ENCODE measurements around the gene PLCB2. TPM values are rescaled to one million over a fixed set of nuclear protein-coding genes. Genes with fewer than 3 reads are reported as not detected.

PLCB2 gene
- total and polyA plus RNA-seq, 9 of the 15 experiments (the other 6 are each of a cell fraction or from before 2014, with no cell fraction given): 0.37 to 12.3 (median 8.0) TPM

GRCh38 chr15:40253167-40253790 lies 54.5 kb downstream of the PLCB2 start:
- H3K4me2 ChIP-seq (ENCODE audit: insufficient read depth, low read length): no peak overlapping the region
- H3K9me3 ChIP-seq (replicated peaks; ENCODE audit: control insufficient read depth, insufficient read depth, low read depth, low read length): no peaks in the 10 kb centered on the region
- ATAC-seq: no peak
- CTCF ChIA-PET (ENCODE audit: low intra/inter-chr PET ratio): interaction anchor here (0.6 kb wide), 1 partner anchor 640 kb away, joined by 4 read pairs; no protein-coding TSS in a partner anchor
- no peaks in the 10 kb centered on the region for H3K9me1 ChIP-seq (ENCODE audit: control insufficient read depth, insufficient read depth, low read length)
- peaks cover 2 to 22% of the 10 kb centered on the region in 2 experiments; a peak in 3 of 5 replicates for H3K27me3 ChIP-seq (ENCODE audit: control insufficient read depth in 2 of 2, insufficient read depth in 2 of 2, low read length in 2 of 2)
- intact Hi-C loops (cut with micrococcal nuclease): no loop called here
- H3K36me3 ChIP-seq (ENCODE audit: control insufficient read depth, insufficient read depth, low read length): no peaks in the 10 kb centered on the region
- BruUV-seq (replicated peaks): no TSS peak
- no peaks in the 10 kb centered on the region for H3K79me2 ChIP-seq (ENCODE audit: control insufficient read depth, insufficient read depth, low read length)
- POLR2A ChIA-PET: interaction anchor here (1.4 kb wide), 1 partner anchor 10 kb away, joined by 8 read pairs; no protein-coding TSS in a partner anchor
- H3K4me1 ChIP-seq (replicated peaks in 1 of 2; ENCODE audit: control insufficient read depth in 2 of 2, insufficient read depth in 2 of 2, low read length in 2 of 2): peaks cover 9 to 29% of the 10 kb centered on the region in 2 experiments; a peak in 4 of 5 replicates
- no peak for FAIRE-seq
- 0 out of 2 replicates have a peak, but pooled peaks cover 2% of the 10 kb centered on the region for H4K20me1 ChIP-seq (replicated peaks; ENCODE audit: control insufficient read depth, insufficient read depth, low read length)
- H3K27ac ChIP-seq (ENCODE audit: extremely low read depth, low read depth, low read length): no peak overlapping the region
- WGBS (ENCODE audit: insufficient coverage, low coverage, missing lambda C conversion rate): 41% methylated on average over 28 of the region's 28 CpGs
- TF ChIP-seq KAT7 (CRISPR knock-in tag; IDR thresholded peaks at IDR 0.05; ENCODE audit: borderline replicate concordance) (no peak), YBX1 (IDR thresholded peaks at IDR 0.05) (no peak), FOS (IDR thresholded peaks at IDR 0.05; ENCODE audit: extremely low read depth, insufficient read length) (no peak), ZNF75A (CRISPR knock-in tag; IDR thresholded peaks at IDR 0.05) (no peak), HES1 (IDR thresholded peaks at IDR 0.05; ENCODE audit: low read depth) (no peak), ZNF324 (CRISPR knock-in tag; IDR thresholded peaks at IDR 0.05) (no peak), NCOR1 (IDR thresholded peaks at IDR 0.05) (no peak), TRIM28 (IDR thresholded peaks at IDR 0.05) (no peak)
- TF ChIP-seq, protein P1, sequence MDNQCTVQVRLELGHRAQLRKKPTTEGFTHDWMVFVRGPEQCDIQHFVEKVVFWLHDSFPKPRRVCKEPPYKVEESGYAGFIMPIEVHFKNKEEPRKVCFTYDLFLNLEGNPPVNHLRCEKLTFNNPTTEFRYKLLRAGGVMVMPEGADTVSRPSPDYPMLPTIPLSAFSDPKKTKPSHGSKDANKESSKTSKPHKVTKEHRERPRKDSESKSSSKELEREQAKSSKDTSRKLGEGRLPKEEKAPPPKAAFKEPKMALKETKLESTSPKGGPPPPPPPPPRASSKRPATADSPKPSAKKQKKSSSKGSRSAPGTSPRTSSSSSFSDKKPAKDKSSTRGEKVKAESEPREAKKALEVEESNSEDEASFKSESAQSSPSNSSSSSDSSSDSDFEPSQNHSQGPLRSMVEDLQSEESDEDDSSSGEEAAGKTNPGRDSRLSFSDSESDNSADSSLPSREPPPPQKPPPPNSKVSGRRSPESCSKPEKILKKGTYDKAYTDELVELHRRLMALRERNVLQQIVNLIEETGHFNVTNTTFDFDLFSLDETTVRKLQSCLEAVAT (IDR thresholded peaks at IDR 0.05): no peak
- in situ Hi-C loops (cut with MboI): no loop called here
- no peak overlapping the region for H2AFZ ChIP-seq (ENCODE audit: low read depth, low read length)
- H3K9ac ChIP-seq (ENCODE audit: insufficient read depth in 1 of 2, low read depth in 2 of 2, low read length in 2 of 2): no peak overlapping the region; a peak in 1 of 4 replicates
- H3K4me3 ChIP-seq: no peak overlapping the region
- DNase-seq (ENCODE audit: extremely low read depth in 1 of 4, low spot score in 3 of 4): no peak
